K562 (cell line): ENCODE results near the gene ADRA2A.

Experiments used
- POLR2A ChIP-seq: fragments of 450-650 bp; conservative IDR thresholded peaks from 2 replicates; pipeline ENCODE4 v1.6.1; 2016
- TAF15 ChIP-seq: fragments of 200-400 bp; formaldehyde crosslinking; IDR thresholded peaks from 2 replicates; pipeline ENCODE4 v1.6.1; 2017; ENCODE audit warnings: mild to moderate bottlenecking, low read depth, low read length, moderate library complexity

GRCh38 chr10:111113961-111114757, 37.3 kb downstream of the ADRA2A start:
- no peak for TF ChIP-seq TAF15
- no peak for TF ChIP-seq POLR2A
